ENCODE data around the gene GSK3B. TPM values are rescaled to one million over a fixed set of nuclear protein-coding genes. Genes with fewer than 3 reads are reported as not detected.

GSK3B gene
- total RNA-seq, 2 donors from 2014 or later, result 57.3 to 59.8 TPM

DNA sequence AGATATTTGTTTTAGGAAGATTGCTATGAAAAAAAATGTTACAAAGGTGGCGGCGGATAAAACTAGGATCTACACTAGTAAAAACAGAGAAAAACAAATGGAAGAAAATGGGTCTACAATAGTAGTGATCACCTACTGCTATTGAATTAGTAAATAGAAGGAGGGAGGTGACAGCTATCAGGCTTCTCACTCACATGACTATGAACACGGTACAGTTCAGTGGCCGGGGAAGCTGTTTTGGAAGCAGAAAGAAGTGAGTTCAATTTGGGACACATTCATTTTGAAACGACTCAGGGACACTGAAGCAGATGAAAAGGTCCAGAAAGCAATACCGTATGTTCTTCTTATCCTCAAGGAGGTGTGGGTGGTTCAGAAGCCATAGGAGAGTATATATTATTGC lies 138.3 kb downstream of the GSK3B start:
- Histone ChIP-seq H3K27me3 (ENCODE audit: control insufficient read depth, insufficient read depth, low read length, poor library complexity, severe bottlenecking) (no peaks in the 10 kb centered on the region), H3K27ac (ENCODE audit: low read depth, low read length) (no peak overlapping the region), H3K36me3 (ENCODE audit: control insufficient read depth, insufficient read depth, low read length) (no peaks in the 10 kb centered on the region), H3K9ac (ENCODE audit: extremely low read depth, low read length, poor library complexity, severe bottlenecking) (no peak overlapping the region), H3K4me1 (ENCODE audit: control insufficient read depth, insufficient read depth, low read length) (no peaks in the 10 kb centered on the region), H3K4me3 (ENCODE audit: low read length) (no peak overlapping the region), H3K9me3 (ENCODE audit: control insufficient read depth, low read length) (no peaks in the 10 kb centered on the region)
- H3K36me3 Mint-ChIP-seq (ENCODE audit: low read depth), result peaks cover 12% of the 10 kb centered on the region
- no peak for DNase-seq
- 93% methylated on average over 3 to 6 of the region's 6 CpGs for WGBS, 2 experiments (ENCODE audit: insufficient coverage in 1 of 2, insufficient read length in 1 of 2)
- H3K4me3 Mint-ChIP-seq, result no peak overlapping the region
- H3K4me1 Mint-ChIP-seq, result peaks cover 5% of the 10 kb centered on the region
- H3K27me3 Mint-ChIP-seq (ENCODE audit: insufficient read depth), result no peaks in the 10 kb centered on the region
- peak overlapping the region; percentile 35 for H3K27ac Mint-ChIP-seq
- no peaks in the 10 kb centered on the region for H3K9me3 Mint-ChIP-seq
- TF ChIP-seq CTCF (conservative IDR thresholded peaks at IDR 0.05), result no peak

DNA sequence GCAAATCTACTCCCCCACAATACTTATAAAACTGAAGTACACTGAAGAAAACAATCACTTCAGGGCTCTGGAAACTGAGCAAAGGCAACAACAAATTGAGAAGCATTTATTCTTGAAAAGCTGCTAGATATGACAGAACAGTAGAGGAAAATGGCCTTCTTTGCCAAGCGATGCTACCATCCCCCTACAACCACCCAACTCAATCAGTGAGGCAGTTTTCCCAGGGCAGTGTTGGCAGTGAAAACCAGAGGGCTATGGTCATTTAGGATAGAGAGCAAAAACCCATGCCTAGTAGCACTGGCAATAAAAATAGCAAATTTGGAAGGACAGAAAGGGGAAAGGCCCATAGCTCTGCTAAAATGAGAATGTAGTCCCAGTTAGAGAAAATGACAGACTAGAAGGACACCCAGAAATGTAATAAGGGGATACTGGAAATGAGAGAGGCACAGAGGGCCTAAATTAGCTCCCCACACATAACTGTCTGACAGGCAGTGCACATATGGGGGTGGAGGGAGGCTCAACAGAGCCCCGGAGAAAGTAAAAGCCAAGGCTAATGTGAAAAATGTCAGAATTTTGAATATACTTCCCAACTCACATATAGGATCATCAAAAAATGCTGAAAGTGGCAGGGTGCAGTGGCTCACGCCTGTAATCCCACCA lies 143.5 kb downstream of the GSK3B start:
- no peak for TF ChIP-seq CTCF (conservative IDR thresholded peaks at IDR 0.05)
- Histone ChIP-seq H3K9me3 (ENCODE audit: control insufficient read depth, low read length) (no peaks in the 10 kb centered on the region), H3K9ac (ENCODE audit: extremely low read depth, low read length, poor library complexity, severe bottlenecking) (no peak overlapping the region), H3K36me3 (ENCODE audit: control insufficient read depth, insufficient read depth, low read length) (no peaks in the 10 kb centered on the region), H3K27me3 (ENCODE audit: control insufficient read depth, insufficient read depth, low read length, poor library complexity, severe bottlenecking) (no peaks in the 10 kb centered on the region), H3K4me1 (ENCODE audit: control insufficient read depth, insufficient read depth, low read length) (peaks cover 3% of the 10 kb centered on the region), H3K4me3 (ENCODE audit: low read length) (no peak overlapping the region), H3K27ac (ENCODE audit: low read depth, low read length) (no peak overlapping the region)
- no peaks in the 10 kb centered on the region for H3K27me3 Mint-ChIP-seq (ENCODE audit: insufficient read depth)
- 90 to 100% methylated on average over 1 to 3 of the region's 3 CpGs for WGBS, 2 experiments (ENCODE audit: insufficient coverage in 1 of 2, insufficient read length in 1 of 2)
- peaks cover 14% of the 10 kb centered on the region for H3K4me1 Mint-ChIP-seq
- H3K4me3 Mint-ChIP-seq, result no peak overlapping the region
- H3K27ac Mint-ChIP-seq, result no peak overlapping the region
- H3K36me3 Mint-ChIP-seq (ENCODE audit: low read depth), result peaks cover 3% of the 10 kb centered on the region
- no peak for DNase-seq
- H3K9me3 Mint-ChIP-seq, result no peaks in the 10 kb centered on the region

GRCh38 chr3:119945291-119945690 lies 149.0 kb downstream of the GSK3B start:
- Mint-ChIP-seq H3K27ac (no peak overlapping the region), H3K27me3 (ENCODE audit: insufficient read depth) (no peaks in the 10 kb centered on the region), H3K9me3 (no peaks in the 10 kb centered on the region), H3K36me3 (ENCODE audit: low read depth) (peaks cover 3% of the 10 kb centered on the region), H3K4me1 (peaks cover 35% of the 10 kb centered on the region), H3K4me3 (no peak overlapping the region)
- no peaks in the 10 kb centered on the region for H3K36me3 ChIP-seq (ENCODE audit: control insufficient read depth, insufficient read depth, low read length)
- H3K9ac ChIP-seq (ENCODE audit: extremely low read depth, low read length, poor library complexity, severe bottlenecking), result no peak overlapping the region
- H3K27ac ChIP-seq (ENCODE audit: low read depth, low read length), result no peak overlapping the region
- no peaks in the 10 kb centered on the region for H3K9me3 ChIP-seq (ENCODE audit: control insufficient read depth, low read length)
- H3K4me1 ChIP-seq (ENCODE audit: control insufficient read depth, insufficient read depth, low read length), result peaks cover 8% of the 10 kb centered on the region
- no peak for TF ChIP-seq CTCF (conservative IDR thresholded peaks at IDR 0.05)
- 60% methylated on average over 1 of the region's 1 CpG; no CpG with 5 or more reads in 1 of the 2 experiments for WGBS, 2 experiments (ENCODE audit: insufficient coverage in 1 of 2, insufficient read length in 1 of 2)
- H3K27me3 ChIP-seq (ENCODE audit: control insufficient read depth, insufficient read depth, low read length, poor library complexity, severe bottlenecking), result no peaks in the 10 kb centered on the region
- peak overlapping the region; percentile 63 for H3K4me3 ChIP-seq (ENCODE audit: low read length)
- no peak for DNase-seq
